Hematopoietic multipotent progenitor cell treated with erythropoietin and hydrocortisone succinate and interleukin-3 and kit ligand, for 8 days (in vitro differentiated cells): ENCODE data around the gene NBR1.
"Not testable (repeated sequence)": the region's sequence is repeated elsewhere in the genome, so short reads cannot be mapped to it uniquely, and the experiment has no call there.

Experiments used
- DNase-seq: peaks from one replicate; pipeline ENCODE4 v3.0.0-alpha.2; 2015

NBR1 gene

DNA sequence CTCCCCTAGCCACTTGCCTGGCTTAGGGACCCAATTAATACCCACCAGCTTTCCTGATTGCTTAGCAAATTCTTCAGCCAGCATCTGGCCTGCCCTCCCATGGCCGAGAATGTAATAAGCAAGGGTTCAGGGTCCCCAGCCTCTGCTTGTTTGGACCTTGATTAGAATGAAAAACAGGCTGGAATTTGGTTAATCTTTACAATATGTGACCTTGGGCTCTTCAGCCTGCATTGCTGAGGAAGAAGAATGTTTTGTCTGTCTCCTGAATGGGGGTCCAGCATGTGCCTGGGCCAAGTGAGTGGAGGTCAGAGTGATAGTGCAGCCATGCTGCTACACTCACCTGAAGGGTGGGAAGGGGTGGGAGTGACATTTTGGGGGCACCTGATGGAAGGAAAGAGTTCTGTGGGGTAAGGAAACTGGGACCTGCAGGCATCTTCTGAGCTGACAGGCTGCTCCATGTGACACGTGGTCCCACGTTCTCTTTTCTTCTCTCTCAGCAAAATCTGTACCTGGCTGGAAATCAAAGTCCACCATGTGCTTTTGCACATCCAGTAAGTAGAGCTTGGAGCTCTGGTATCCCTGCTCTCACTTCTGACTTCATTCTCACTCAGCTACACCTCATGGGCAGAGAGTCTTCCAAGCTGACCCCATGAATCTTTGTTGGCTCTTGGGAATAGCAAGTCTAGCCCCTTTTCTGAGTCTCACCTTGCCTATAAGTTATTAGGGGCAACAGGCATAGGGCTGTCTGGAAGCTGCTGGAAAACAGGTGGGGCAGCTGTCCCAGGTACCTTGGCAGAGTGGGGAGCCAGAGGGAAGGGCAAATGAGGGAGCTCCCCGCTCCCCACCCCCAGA, 46.0 kb downstream of the NBR1 start:
- no peak for DNase-seq

DNA sequence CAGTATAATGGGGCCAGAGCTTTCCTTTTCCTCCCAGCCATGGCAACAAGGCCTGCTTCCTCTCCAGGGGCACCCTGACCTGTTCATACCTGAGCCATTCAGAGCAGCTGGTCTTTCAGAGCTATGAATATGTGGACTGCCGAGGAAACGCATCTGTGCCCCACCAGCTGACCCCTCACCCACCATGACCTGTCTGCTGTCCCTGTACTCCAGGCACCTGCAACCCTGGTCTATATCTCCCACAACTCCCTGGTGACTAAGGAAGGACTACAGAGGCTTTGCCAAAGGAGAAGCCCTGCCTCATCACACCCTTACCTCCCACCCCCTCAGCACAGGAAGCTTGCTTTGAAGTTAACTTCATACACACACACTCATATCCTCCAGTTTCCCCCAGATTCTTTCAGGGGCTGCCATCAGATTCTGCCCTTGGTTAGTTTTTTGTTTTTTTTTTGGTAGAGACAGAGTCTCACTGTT, 46.6 kb downstream of the NBR1 start:
- DNase-seq = no peak

DNA sequence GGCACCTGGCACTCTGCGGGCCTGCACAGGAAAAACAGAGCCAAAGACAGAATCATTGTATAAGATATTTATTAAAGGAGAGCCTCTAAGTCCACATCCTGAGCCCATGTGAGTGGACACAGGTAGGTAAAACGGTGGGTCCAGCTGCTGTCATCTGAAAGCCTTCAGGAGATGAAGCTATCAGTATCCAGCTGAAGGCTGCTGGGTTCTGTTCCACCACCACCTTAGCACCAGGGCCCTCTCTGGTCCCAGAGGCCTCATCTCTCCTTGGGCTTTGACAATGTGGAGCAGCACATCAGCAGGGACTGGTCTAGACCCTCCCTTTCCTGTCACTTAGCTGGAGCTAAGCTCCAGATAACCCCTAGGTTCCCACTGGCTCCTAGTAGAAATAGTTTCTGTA, 48.0 kb downstream of the NBR1 start:
- no peak for DNase-seq

DNA sequence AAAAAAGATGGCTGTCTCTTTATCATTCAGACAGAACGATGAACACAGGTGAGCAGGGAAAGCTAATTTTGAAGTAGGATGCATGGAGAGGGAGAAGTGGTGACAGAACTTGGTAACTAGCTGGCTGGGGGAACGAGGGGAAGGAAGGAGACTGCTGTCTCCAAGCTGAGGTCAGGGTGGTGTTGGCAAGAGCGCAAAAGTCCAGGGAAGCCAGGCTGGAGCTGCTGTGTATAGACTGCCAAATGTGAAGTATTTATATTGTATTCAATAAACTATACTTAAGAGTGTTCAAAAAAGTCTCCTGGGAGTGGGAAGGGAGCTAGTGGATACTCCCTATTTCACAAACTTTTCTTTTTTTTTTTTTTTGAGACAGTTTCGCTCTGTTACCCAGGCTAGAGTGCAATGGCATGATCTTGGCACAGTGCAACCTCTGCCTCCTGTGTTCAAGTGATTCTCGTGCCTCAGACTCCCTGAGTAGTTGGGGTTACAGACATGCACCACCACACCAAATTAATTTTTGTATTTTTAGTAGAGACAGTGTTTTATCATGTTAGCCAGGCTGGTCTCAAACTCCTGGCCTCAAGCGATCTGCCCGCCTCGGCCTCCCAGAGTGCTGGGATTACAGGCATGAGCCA, 48.8 kb downstream of the NBR1 start:
- DNase-seq = no peak

DNA sequence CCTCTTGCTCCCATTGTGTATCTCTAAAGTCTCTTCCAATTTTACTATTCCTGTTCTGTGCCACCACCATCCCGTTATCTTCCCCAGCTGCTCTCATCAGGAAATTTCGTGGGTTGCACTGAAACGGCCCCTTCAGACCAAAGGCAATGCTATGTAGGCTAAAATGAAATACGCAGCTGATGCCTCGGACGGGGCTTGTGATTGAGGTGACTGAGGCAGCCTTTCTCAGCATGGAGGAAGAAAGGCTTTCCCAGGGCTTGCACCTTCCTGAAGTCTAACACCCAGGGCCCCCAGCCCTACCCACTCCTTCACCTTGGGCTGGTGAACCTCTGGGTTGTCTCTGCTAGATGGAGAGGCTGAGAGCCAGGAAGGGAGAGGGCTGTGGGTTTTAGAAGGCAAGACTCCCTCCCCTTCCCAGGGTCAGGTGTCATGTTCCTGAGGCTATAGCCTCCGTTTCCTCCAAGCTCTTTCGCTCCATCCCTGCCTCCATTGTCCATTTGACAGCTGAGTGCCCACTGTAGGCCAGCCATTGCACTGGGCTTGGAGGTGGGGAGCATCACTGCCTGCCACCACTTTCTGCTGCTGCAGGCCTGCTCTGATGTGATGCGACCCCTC, 49.6 kb downstream of the NBR1 start:
- DNase-seq = no peak

DNA sequence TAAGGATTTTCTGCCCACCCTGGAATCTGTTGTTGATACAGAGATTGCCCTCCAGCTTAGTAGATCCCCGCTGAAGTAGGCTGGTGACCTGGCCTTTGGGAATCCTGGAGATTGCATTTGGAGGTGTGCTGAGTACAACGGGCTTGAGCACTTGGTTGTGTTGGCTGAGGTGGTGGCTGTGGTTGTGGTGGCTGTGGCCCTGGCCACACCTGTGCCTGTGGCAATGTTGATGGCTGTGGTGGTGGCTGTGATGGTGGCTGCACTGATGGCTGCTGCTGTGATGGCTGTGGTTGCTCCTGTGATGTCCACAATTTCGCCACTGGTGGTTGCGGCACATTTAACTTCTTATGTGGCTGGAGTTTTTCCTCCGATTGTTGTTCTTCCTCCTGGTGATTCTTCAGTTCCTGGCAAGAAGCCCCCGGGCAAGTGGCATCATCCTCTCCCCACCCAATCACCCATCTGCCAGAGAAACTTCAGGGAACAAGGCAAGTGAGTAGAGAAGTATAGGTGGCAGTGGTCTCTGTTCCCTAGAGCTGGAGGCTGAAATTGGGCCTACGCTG, 53.2 kb downstream of the NBR1 start:
- DNase-seq = no peak

DNA sequence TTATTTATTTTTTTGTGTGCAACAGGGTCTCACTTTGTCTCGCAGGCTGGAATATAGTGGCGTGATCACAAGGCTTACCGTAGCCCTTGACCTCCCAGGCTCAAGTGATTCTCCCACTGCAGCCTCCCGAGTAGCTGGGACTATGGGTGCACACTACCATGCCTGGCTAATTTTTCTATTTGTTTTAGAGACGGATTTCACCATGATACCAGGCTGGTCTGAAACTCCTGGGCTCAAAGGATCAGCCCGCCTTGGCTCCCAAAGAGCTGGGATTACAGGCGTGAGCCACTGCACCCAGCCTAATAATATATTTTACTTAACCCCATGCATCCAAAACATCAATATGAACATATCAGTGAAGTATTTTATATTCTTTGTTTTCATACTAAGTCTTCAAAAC, 55.4 kb downstream of the NBR1 start:
- no peak for DNase-seq

DNA sequence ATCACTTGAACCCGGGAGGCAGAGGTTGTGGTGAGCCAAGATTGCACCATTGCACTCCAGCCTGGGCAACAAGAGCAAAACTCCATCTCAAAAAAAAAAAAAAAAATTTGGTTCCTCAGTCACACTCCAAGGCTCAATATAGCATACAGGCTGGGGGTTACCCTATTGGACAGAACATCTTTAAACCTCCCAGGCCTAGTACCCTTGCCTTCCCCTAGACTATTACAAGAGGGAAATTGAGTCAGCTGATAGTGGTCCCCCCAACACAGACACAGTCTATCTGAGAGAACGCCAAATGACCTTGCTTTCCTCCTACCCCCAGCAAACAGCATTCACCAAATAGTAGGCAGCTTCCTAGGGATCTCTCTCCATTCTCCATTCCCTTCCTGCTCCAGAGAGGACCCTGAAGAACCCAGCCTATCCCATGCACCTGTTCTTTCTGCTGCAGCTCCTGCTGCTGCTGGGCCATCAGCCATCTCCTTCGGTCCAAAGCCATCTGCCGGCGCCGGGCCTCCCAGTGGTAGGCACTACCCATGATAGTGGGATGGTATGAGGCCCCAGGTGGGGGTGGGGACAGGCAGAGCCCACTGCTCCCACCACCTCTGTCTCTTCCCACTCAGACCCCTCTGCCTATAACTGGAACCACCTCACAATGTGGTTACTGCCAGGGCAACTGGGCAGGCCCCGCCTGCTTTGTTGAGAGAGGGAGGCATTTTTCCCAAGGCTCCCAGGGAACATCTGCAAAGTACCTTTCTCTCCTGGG, 57.2 kb downstream of the NBR1 start, which contains the start of gene CCDC200:
CCDC200 (minus strand) TSS at position 604 of the 763 bp plus-strand sequence; CDS start at position 535, 69 bp downstream.
- not testable (repeated sequence) for DNase-seq

DNA sequence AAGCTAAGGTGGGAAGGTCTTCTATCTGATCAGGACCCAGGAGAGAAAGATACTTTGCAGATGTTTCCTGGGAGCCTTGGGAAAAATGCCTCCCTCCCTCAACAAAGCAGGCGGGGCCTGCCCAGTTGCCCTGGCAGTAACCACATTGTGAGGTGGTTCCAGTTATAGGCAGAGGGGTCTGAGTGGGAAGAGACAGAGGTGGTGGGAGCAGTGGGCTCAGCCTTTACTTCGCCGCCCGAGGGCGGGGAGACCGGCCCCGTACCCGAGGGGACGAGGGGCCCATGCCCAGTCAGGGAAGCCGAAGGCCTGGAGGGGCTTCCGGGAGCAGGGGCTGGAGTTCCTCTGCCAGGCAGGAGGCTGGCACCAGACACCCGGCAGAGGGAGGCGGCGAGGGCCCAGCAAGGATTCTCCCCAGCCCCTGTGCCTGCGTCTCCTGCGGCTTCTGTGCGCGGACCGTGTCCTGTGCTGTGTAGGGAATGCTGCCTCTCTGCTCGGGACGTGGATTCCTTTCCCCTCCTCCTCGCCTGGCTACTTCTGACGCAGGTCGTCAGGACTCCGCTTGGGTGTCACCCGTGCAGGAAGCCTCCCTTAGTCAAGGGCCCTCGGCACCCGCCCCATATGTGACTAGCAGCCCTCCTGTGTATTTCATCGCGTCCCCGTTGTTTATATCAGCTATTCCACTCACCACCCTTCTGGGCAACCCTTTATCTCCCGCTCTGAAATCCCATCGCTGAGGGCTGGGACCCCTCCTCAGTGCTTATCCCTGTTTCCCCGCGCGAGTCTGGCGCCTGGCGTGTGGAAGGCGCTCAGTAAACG, 60.4 kb downstream of the NBR1 start:
- DNase-seq = not testable (repeated sequence)

DNA sequence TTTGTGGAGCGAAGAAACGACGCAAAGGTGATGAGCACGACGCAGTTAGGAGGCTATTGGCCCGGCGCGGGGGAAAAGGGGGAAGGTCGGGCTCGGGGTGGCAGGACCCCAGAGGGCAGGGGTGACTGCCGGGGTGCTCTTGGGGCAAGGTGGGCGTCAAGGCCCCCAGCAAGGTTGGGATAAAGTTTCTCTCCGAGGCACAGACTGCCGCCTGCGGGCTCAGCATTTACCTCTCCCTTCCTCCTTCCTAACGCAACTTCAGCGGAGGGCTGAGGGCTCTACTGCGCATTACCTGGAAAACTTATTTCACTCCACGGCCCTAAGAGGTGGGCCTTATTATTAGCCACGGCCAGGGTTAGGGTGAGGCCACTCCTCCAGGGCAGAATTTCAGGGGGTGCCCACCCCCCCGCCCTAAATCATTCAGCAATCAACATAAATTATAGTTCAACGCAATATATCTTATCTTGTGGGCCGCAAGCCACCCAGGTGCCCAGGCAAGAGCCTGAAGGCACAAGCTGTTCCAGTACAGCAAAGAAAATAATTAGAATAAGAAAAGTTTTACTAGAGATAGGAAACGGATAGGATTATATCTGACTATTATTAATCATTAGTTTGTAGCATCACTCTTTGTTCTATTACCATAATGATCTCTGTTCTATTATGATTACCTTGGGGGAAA, 61.1 kb downstream of the NBR1 start:
- DNase-seq = peak; percentile 17

DNA sequence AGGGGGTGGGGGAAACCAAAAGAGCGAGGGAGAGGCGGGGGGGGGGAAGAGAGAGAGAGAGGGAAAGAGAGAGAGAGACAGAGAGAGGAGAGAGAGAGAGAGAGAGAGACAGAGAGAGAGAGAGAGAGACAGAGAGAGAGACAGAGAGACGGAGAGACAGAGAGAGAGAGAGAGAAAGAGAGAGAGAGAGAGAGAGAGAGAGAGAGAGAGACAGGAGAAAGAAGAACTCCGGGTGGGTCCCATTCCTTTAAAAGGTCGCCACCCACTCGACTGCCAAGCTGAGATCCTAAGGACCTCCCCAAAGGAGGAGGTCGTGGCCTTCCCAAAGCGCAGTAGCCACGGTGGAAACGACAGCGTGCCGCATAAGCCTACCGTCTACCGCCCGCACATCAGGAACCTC, 62.2 kb downstream of the NBR1 start:
- DNase-seq = not testable (repeated sequence)

DNA sequence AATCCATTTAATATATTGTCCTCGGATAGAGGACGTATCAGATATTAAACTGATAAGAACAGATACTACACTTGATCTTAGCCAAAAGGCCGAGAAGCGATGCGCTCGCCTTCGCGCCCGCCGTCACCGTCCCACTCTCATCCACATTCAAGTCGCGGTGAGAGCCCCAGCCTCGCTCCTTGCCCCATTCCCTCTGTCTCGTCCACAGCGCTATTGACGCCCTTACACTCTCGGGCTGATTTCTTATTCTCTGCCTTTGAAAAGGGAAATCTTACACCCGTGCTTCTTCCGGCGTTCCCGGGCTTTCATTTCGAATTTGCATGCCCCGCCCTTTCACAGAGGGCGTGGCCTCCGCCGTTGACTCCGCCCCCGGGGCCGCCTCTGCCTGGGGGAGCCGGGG, 62.9 kb downstream of the NBR1 start, which contains the start of gene RNU2-1:
RNU2-1 (minus strand) TSS at position 101 of the 400 bp plus-strand sequence.
- DNase-seq = not testable (repeated sequence)

DNA sequence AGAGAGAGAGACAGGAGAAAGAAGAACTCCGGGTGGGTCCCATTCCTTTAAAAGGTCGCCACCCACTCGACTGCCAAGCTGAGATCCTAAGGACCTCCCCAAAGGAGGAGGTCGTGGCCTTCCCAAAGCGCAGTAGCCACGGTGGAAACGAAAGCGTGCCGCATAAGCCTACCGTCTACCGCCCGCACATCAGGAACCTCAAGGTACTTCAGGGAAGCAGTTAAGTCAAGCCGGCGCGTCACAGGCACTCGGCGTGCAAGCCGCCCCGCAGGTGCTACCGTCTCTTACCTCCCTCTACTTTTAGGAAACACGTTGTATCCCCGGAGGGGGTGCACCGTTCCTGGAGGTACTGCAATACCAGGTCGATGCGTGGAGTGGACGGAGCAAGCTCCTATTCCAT, 68.6 kb downstream of the NBR1 start:
- DNase-seq = not testable (repeated sequence)

DNA sequence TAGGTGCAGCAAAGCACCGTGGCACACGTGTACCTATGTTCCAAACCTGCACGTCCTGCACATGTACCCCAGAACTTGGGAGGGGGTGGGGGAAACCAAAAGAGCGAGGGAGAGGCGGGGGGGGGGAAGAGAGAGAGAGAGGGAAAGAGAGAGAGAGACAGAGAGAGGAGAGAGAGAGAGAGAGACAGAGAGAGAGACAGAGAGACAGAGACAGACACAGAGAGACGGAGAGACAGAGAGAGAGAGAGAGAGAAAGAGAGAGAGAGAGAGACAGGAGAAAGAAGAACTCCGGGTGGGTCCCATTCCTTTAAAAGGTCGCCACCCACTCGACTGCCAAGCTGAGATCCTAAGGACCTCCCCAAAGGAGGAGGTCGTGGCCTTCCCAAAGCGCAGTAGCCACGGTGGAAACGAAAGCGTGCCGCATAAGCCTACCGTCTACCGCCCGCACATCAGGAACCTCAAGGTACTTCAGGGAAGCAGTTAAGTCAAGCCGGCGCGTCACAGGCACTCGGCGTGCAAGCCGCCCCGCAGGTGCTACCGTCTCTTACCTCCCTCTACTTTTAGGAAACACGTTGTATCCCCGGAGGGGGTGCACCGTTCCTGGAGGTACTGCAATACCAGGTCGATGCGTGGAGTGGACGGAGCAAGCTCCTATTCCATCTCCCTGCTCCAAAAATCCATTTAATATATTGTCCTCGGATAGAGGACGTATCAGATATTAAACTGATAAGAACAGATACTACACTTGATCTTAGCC, 69.8 kb downstream of the NBR1 start:
- not testable (repeated sequence) for DNase-seq

DNA sequence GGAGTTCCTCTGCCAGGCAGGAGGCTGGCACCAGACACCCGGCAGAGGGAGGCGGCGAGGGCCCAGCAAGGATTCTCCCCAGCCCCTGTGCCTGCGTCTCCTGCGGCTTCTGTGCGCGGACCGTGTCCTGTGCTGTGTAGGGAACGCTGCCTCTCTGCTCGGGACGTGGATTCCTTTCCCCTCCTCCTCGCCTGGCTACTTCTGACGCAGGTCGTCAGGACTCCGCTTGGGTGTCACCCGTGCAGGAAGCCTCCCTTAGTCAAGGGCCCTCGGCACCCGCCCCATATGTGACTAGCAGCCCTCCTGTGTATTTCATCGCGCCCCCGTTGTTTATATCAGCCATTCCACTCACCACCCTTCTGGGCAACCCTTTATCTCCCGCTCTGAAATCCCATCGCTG, 75.4 kb downstream of the NBR1 start:
- DNase-seq = not testable (repeated sequence)
